A549 (cell line): ENCODE results near the gene NEDD4L.

Source experiments
- ESRRA ChIP-seq: fragments of 150-350 bp; IDR thresholded peaks from 2 replicates; pipeline ENCODE4 v1.6.1; 2014; ENCODE audit warnings: mild to moderate bottlenecking, low read length, borderline replicate concordance
- JUN ChIP-seq, 2 experiments: fragments of >200 bp; sonication (Bioruptor Twin); formaldehyde crosslinking; IDR thresholded peaks; 2 replicates in 1 of 2; 3 replicates in 1 of 2; pipeline ENCODE4 v1.6.1; 2016 to 2017
- KDM1A ChIP-seq: fragments of 200-600 bp; sonication (generic); IDR thresholded peaks from 2 replicates; pipeline ENCODE4 v1.6.1; 2016; ENCODE audit warnings: low read depth, mild to moderate bottlenecking
- POLR2A ChIP-seq: IDR thresholded peaks from 2 replicates; pipeline ENCODE4 v1.6.1; 2012; ENCODE audit warnings: mild to moderate bottlenecking, low read length
- TF ChIP-seq, protein P1 (sequence below): fragments of >200 bp; sonication (Bioruptor Twin); formaldehyde crosslinking; IDR thresholded peaks from 3 replicates; pipeline ENCODE4 v1.5.1; 2016

DNA sequence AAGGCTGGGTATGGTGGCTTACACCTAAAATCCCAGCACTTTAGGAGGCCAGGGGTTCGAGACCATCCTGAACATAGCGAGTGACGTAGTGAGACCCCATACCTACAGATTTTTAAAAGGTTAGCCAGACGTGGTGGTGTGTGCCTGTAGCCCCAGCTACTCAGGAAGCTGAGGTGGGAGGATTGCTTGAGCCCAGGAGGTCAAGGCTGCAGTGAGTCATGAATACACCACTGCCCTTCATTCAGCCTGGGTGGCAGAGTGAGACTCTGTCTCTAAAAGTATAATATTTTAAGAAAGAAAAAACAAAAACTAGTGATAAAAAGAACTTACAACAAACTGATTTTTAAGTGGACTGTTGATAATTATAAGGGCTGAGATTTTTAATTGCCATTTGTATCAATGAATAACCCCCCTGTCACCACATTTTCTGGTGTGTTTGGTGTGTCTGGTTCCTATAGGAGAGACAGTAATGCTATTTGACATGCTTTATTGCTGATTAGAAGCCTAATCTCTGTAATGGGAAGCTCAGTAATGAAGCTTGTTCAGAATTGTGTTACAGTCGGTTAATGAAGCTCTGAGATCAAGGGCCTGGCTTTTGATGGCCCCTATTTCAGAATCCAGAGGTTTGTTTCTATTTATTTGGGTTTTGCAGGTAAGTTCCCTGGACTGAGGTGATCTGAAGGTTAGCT, 147.0 kb downstream of the NEDD4L start:
- TF ChIP-seq POLR2A (no peak), JUN (IDR thresholded peaks at IDR 0.05) (no peak), ESRRA (no peak), KDM1A (no peak)
- TF ChIP-seq, protein P1, sequence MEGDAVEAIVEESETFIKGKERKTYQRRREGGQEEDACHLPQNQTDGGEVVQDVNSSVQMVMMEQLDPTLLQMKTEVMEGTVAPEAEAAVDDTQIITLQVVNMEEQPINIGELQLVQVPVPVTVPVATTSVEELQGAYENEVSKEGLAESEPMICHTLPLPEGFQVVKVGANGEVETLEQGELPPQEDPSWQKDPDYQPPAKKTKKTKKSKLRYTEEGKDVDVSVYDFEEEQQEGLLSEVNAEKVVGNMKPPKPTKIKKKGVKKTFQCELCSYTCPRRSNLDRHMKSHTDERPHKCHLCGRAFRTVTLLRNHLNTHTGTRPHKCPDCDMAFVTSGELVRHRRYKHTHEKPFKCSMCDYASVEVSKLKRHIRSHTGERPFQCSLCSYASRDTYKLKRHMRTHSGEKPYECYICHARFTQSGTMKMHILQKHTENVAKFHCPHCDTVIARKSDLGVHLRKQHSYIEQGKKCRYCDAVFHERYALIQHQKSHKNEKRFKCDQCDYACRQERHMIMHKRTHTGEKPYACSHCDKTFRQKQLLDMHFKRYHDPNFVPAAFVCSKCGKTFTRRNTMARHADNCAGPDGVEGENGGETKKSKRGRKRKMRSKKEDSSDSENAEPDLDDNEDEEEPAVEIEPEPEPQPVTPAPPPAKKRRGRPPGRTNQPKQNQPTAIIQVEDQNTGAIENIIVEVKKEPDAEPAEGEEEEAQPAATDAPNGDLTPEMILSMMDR: no peak
